CD4-positive, alpha-beta T cell (primary cell): ENCODE measurements around the gene ARHGEF10L. TPM values are rescaled to one million over a fixed set of nuclear protein-coding genes. Genes with fewer than 3 reads are reported as not detected.

Source experiments
- ATAC-seq: fragments of 200-7000 bp; cut with Tn5 transposase; one replicate; pipeline ENCODE4 v1.10.0; 2022; ENCODE audit warnings: mild to moderate bottlenecking; ENCODE audit not compliant: poor library complexity
- CTCF ChIA-PET: fragments of 350-600 bp; sonication (Branson Sonifier 250); formaldehyde crosslinking; loops from one replicate; lab custom pipeline; 2021; ENCODE audit warnings: antibody characterized with exemption, inconsistent platforms; lab: Charles Lee
- POLR2A ChIA-PET: fragments of 350-600 bp; sonication (Branson Sonifier 250); formaldehyde crosslinking; loops from one replicate; lab custom pipeline; 2021; ENCODE audit warnings: antibody characterized with exemption, inconsistent platforms; lab: Charles Lee
- DNase-seq, 14 experiments: peaks; one replicate each; pipeline ENCODE4 v3.0.0-alpha.2; 2013 to 2020; ENCODE audit warnings: mixed read lengths in 2 of 14
- H3K27ac ChIP-seq, 2 donors: one replicate each; pipeline versions ENCODE4 v1.5.1 to v1.7.0; 2013; ENCODE audit warnings: low read length in 2 of 2, low read depth in 1 of 2, mild to moderate bottlenecking in 1 of 2
- H3K27me3 ChIP-seq, 2 experiments: 1 replicate in 1 of 2; 2 replicates in 1 of 2; pipeline versions ENCODE4 v1.6.1 to v1.7.0; 2013; ENCODE audit warnings: low read length in 2 of 2, control low read depth in 1 of 2, mild to moderate bottlenecking in 1 of 2, moderate library complexity in 1 of 2; ENCODE audit not compliant: insufficient read depth in 2 of 2, control insufficient read depth in 1 of 2
- H3K36me3 ChIP-seq: one replicate; pipeline ENCODE4 v1.6.1; 2013; ENCODE audit warnings: low read length, control low read depth; ENCODE audit not compliant: insufficient read depth
- H3K4me1 ChIP-seq: one replicate; pipeline ENCODE4 v1.6.1; 2013; ENCODE audit warnings: low read length, control low read depth; ENCODE audit not compliant: insufficient read depth
- H3K4me3 ChIP-seq: one replicate; pipeline ENCODE4 v1.5.1; 2013; ENCODE audit warnings: mild to moderate bottlenecking, low read length, moderate library complexity
- H3K9me3 ChIP-seq, 2 experiments: 1 replicate in 1 of 2; 2 replicates in 1 of 2; pipeline versions ENCODE4 v1.6.1 to v1.7.0; 2013; ENCODE audit warnings: low read length in 2 of 2, mild to moderate bottlenecking in 2 of 2, control low read depth in 1 of 2, moderate library complexity in 1 of 2; ENCODE audit not compliant: control insufficient read depth in 1 of 2, insufficient read depth in 1 of 2
- H3K27ac Mint-ChIP-seq: one replicate; pipeline ENCODE4 v1.8.0; 2020; ENCODE audit warnings: mixed read lengths
- H3K27me3 Mint-ChIP-seq: one replicate; pipeline ENCODE4 v1.8.0; 2021; ENCODE audit warnings: mixed read lengths
- H3K36me3 Mint-ChIP-seq: one replicate; pipeline ENCODE4 v1.8.0; 2021; ENCODE audit warnings: low read depth, mixed read lengths
- H3K4me1 Mint-ChIP-seq: one replicate; pipeline ENCODE4 v1.8.0; 2021; ENCODE audit warnings: low read depth, mixed read lengths
- H3K4me3 Mint-ChIP-seq: one replicate; pipeline ENCODE4 v1.8.0; 2020; ENCODE audit warnings: mild to moderate bottlenecking, mixed read lengths
- H3K9me3 Mint-ChIP-seq: one replicate; pipeline ENCODE4 v1.8.0; 2020; ENCODE audit warnings: mixed read lengths
- intact Hi-C, 2 experiments: fragments of 100-400 bp; cut with DNase I in 1 of 2; cut with micrococcal nuclease in 1 of 2; formaldehyde crosslinking; loops; one replicate each; pipeline versions ENCODE4 v1.15.1 to v1.9.0; 2023 to 2025; cut with DNase I, micrococcal nuclease
- total RNA-seq, 174 experiments: library from RNA in 2 of 174; stranded (reverse) in 2 of 174; gene quantifications; one replicate each; pipeline ENCODE4 v1.2.3 and lab custom pipeline; 2021 to 2026
- TF ChIP-seq, protein P1 (sequence below): fragments of 200-600 bp; IDR thresholded peaks from one replicate; pipeline ENCODE4 v1.8.0; 2022; ENCODE audit warnings: antibody characterized with exemption, mild to moderate bottlenecking

The ARHGEF10L gene
- total RNA-seq, 2 experiments from 2014 or later = 0.11 to 0.22 TPM

- DNase-seq = no peak
- Histone ChIP-seq H3K9me3 (peaks cover 0 to 4% of the 10 kb centered on the region in 2 experiments), H3K36me3 (no peaks in the 10 kb centered on the region), H3K27me3 (no peaks in the 10 kb centered on the region), H3K4me1 (no peaks in the 10 kb centered on the region), H3K4me3 (no peak overlapping the region), H3K27ac (no peak overlapping the region)
- H3K36me3 Mint-ChIP-seq = no peaks in the 10 kb centered on the region
- TF ChIP-seq, protein P1, sequence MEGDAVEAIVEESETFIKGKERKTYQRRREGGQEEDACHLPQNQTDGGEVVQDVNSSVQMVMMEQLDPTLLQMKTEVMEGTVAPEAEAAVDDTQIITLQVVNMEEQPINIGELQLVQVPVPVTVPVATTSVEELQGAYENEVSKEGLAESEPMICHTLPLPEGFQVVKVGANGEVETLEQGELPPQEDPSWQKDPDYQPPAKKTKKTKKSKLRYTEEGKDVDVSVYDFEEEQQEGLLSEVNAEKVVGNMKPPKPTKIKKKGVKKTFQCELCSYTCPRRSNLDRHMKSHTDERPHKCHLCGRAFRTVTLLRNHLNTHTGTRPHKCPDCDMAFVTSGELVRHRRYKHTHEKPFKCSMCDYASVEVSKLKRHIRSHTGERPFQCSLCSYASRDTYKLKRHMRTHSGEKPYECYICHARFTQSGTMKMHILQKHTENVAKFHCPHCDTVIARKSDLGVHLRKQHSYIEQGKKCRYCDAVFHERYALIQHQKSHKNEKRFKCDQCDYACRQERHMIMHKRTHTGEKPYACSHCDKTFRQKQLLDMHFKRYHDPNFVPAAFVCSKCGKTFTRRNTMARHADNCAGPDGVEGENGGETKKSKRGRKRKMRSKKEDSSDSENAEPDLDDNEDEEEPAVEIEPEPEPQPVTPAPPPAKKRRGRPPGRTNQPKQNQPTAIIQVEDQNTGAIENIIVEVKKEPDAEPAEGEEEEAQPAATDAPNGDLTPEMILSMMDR = no peak
- no peaks in the 10 kb centered on the region for H3K4me1 Mint-ChIP-seq
- ATAC-seq = no peak
- peaks cover 4% of the 10 kb centered on the region for H3K27me3 Mint-ChIP-seq
- POLR2A ChIA-PET = no interaction called here
- H3K4me3 Mint-ChIP-seq = no peak overlapping the region
- no peaks in the 10 kb centered on the region for H3K9me3 Mint-ChIP-seq
- intact Hi-C loops = no loop called here
- no peak overlapping the region for H3K27ac Mint-ChIP-seq
- CTCF ChIA-PET = no interaction called here
Measured at GRCh38 chr1:17671741-17672140, 132.2 kb downstream of the ARHGEF10L start.

- Histone ChIP-seq H3K9me3 (peaks cover 0 to 4% of the 10 kb centered on the region in 2 experiments), H3K27ac (no peak overlapping the region), H3K27me3 (no peaks in the 10 kb centered on the region), H3K4me1 (no peaks in the 10 kb centered on the region), H3K36me3 (no peaks in the 10 kb centered on the region), H3K4me3 (no peak overlapping the region)
- no peak overlapping the region for H3K4me3 Mint-ChIP-seq
- ATAC-seq = no peak
- POLR2A ChIA-PET = no interaction called here
- H3K27me3 Mint-ChIP-seq = peaks cover 4% of the 10 kb centered on the region
- no peak for DNase-seq
- no peaks in the 10 kb centered on the region for H3K36me3 Mint-ChIP-seq
- CTCF ChIA-PET = no interaction called here
- intact Hi-C loops = no loop called here
- TF ChIP-seq, protein P1 = no peak
- no peaks in the 10 kb centered on the region for H3K9me3 Mint-ChIP-seq
- no peak overlapping the region for H3K27ac Mint-ChIP-seq
- no peaks in the 10 kb centered on the region for H3K4me1 Mint-ChIP-seq
Measured at GRCh38 chr1:17672226-17672625, 132.7 kb downstream of the ARHGEF10L start.

GRCh38 chr1:17673329-17674072 lies 134.0 kb downstream of the ARHGEF10L start:
- ATAC-seq = no peak
- CTCF ChIA-PET = no interaction called here
- H3K36me3 ChIP-seq = no peaks in the 10 kb centered on the region

More at GRCh38 chr1:17673329-17674072, 134.0 kb downstream of the ARHGEF10L start:
- no peak overlapping the region for H3K27ac ChIP-seq
- Mint-ChIP-seq H3K9me3 (no peaks in the 10 kb centered on the region), H3K27me3 (peaks cover 4% of the 10 kb centered on the region), H3K4me3 (no peak overlapping the region), H3K4me1 (no peaks in the 10 kb centered on the region), H3K27ac (no peak overlapping the region), H3K36me3 (no peaks in the 10 kb centered on the region)
- TF ChIP-seq, protein P1 = no peak
- POLR2A ChIA-PET = no interaction called here
- peaks cover 0 to 4% of the 10 kb centered on the region in 2 experiments for H3K9me3 ChIP-seq
- DNase-seq = no peak
- intact Hi-C loops = no loop called here
- no peaks in the 10 kb centered on the region for H3K4me1 ChIP-seq
- no peak overlapping the region for H3K4me3 ChIP-seq
- H3K27me3 ChIP-seq = no peaks in the 10 kb centered on the region
